ENCODE data around the gene NACA2. TPM values are rescaled to one million over a fixed set of nuclear protein-coding genes. Genes with fewer than 3 reads are reported as not detected.

The NACA2 gene
- total and polyA plus RNA-seq, 2 of the 13 experiments (the other 11 are each of a cell fraction or from before 2014, with no cell fraction given) = 0.21 TPM; not detected in 1

DNA sequence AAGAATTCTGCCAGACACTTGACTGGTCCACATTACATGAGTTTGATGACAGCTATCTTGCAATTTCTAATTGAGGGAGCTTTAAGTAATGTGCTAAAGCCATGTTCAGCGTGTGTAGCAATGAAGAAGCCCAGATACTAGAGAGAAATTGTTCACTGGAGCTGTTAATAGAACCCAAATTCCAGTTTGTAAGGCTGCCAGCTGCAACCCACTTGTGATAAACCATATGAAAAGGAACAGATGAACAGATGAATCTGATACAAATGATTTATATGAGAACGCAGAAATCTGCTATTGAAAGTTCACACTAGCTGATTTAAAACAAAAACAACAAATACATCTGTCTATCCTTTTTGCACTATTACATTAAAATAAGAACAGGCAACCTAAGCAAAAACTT, 6.2 kb downstream of the NACA2 start:
- Histone ChIP-seq H3K4me3 (replicated peaks in 1 of 3; ENCODE audit: insufficient read depth in 1 of 3, low read depth in 2 of 3, low read length in 3 of 3) (no peak overlapping the region), H3K9me3 (ENCODE audit: low read length) (no peaks in the 10 kb centered on the region), H3K27ac (ENCODE audit: extremely low read length, insufficient read depth, low read length) (no peak overlapping the region), H2AFZ (ENCODE audit: low read length) (no peak overlapping the region), H3K79me2 (ENCODE audit: insufficient read depth, low read length) (no peaks in the 10 kb centered on the region), H3K4me1 (ENCODE audit: insufficient read depth, low read length) (peaks cover 47% of the 10 kb centered on the region), H3K36me3 (replicated peaks in 1 of 2; ENCODE audit: control insufficient read depth in 1 of 2, insufficient read depth in 2 of 2, low read length in 2 of 2) (no peaks in the 10 kb centered on the region), H3K27me3 (ENCODE audit: control insufficient read depth in 1 of 2, insufficient read depth in 2 of 2, low read length in 2 of 2) (no peaks in the 10 kb centered on the region; a peak in 1 of 5 replicates), H4K20me1 (ENCODE audit: insufficient read depth, low read length) (no peaks in the 10 kb centered on the region), H3K9ac (ENCODE audit: insufficient read depth, low read depth, low read length) (no peak overlapping the region), H3K4me2 (ENCODE audit: low read depth, low read length) (no peak overlapping the region)
- WGBS (ENCODE audit: low lambda C conversion rate) = 86% methylated on average over 2 of the region's 2 CpGs
- DNase-seq (ENCODE audit: low spot score) (no peak), FAIRE-seq (no peak), ATAC-seq (no peak)
- in situ Hi-C loops (cut with HindIII; ENCODE audit: extremely low pct_ligation_motif_present, low pct_unique_long_range_greater_than_20kb) = loop anchor here (5.0 kb wide), 1 partner anchor 173 kb away; no protein-coding TSS in a partner anchor
- intact Hi-C loops (cut with micrococcal nuclease; ENCODE audit: unreplicated experiment) = loop anchor here (10.0 kb wide), 1 partner anchor 610 kb away; no protein-coding TSS in a partner anchor
- ChIA-PET CTCF (ENCODE audit: low intra/inter-chr PET ratio, low total read pairs) (interaction anchor here (3.9 kb wide), 1 partner anchor 173 kb away, joined by 30 read pairs; no protein-coding TSS in a partner anchor), POLR2A (no interaction called here)
- no TSS peak for BruUV-seq (replicated peaks)
- TF ChIP-seq SRY (CRISPR knock-in tag; IDR thresholded peaks at IDR 0.05) (no peak), ZNF83 (CRISPR knock-in tag; IDR thresholded peaks at IDR 0.05; ENCODE audit: borderline replicate concordance) (no peak), RBAK (CRISPR knock-in tag; IDR thresholded peaks at IDR 0.05) (no peak), ZNF337 (CRISPR knock-in tag; IDR thresholded peaks at IDR 0.05; ENCODE audit: borderline replicate concordance, low read depth) (no peak), MBD4 (IDR thresholded peaks at IDR 0.05; ENCODE audit: borderline replicate concordance, low read length) (no peak), ATM (IDR thresholded peaks at IDR 0.05; ENCODE audit: borderline replicate concordance) (no peak), ZNF678 (CRISPR knock-in tag; IDR thresholded peaks at IDR 0.05) (no peak), ZNF44 (CRISPR knock-in tag; IDR thresholded peaks at IDR 0.05) (no peak), ARID2 (CRISPR knock-in tag; IDR thresholded peaks at IDR 0.05; ENCODE audit: borderline replicate concordance) (no peak), ARNT2 (CRISPR knock-in tag; IDR thresholded peaks at IDR 0.05; ENCODE audit: low read depth) (no peak), YEATS4 (CRISPR knock-in tag; IDR thresholded peaks at IDR 0.05; ENCODE audit: borderline replicate concordance) (no peak), ZNF432 (CRISPR knock-in tag; IDR thresholded peaks at IDR 0.05; ENCODE audit: borderline replicate concordance) (no peak), ZNF792 (CRISPR knock-in tag; IDR thresholded peaks at IDR 0.05) (no peak), JDP2 (CRISPR knock-in tag; IDR thresholded peaks at IDR 0.05; ENCODE audit: borderline replicate concordance) (no peak)
- TF ChIP-seq, protein P1, sequence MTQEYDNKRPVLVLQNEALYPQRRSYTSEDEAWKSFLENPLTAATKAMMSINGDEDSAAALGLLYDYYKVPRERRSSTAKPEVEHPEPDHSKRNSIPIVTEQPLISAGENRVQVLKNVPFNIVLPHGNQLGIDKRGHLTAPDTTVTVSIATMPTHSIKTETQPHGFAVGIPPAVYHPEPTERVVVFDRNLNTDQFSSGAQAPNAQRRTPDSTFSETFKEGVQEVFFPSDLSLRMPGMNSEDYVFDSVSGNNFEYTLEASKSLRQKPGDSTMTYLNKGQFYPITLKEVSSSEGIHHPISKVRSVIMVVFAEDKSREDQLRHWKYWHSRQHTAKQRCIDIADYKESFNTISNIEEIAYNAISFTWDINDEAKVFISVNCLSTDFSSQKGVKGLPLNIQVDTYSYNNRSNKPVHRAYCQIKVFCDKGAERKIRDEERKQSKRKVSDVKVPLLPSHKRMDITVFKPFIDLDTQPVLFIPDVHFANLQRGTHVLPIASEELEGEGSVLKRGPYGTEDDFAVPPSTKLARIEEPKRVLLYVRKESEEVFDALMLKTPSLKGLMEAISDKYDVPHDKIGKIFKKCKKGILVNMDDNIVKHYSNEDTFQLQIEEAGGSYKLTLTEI (CRISPR knock-in tag; conservative IDR thresholded peaks at IDR 0.05) = no peak
- TF ChIP-seq, protein P2, sequence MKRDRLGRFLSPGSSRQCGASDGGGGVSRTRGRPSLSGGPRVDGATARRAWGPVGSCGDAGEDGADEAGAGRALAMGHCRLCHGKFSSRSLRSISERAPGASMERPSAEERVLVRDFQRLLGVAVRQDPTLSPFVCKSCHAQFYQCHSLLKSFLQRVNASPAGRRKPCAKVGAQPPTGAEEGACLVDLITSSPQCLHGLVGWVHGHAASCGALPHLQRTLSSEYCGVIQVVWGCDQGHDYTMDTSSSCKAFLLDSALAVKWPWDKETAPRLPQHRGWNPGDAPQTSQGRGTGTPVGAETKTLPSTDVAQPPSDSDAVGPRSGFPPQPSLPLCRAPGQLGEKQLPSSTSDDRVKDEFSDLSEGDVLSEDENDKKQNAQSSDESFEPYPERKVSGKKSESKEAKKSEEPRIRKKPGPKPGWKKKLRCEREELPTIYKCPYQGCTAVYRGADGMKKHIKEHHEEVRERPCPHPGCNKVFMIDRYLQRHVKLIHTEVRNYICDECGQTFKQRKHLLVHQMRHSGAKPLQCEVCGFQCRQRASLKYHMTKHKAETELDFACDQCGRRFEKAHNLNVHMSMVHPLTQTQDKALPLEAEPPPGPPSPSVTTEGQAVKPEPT (CRISPR knock-in tag; IDR thresholded peaks at IDR 0.05; ENCODE audit: low read depth) = no peak
- TF ChIP-seq, protein P3, sequence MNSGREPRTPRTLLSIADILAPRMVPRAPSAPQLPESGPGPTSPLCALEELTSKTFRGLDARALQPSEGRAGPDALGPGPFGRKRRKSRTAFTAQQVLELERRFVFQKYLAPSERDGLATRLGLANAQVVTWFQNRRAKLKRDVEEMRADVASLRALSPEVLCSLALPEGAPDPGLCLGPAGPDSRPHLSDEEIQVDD (CRISPR knock-in tag; IDR thresholded peaks at IDR 0.05; ENCODE audit: borderline replicate concordance) = no peak
- TF ChIP-seq, protein P4, sequence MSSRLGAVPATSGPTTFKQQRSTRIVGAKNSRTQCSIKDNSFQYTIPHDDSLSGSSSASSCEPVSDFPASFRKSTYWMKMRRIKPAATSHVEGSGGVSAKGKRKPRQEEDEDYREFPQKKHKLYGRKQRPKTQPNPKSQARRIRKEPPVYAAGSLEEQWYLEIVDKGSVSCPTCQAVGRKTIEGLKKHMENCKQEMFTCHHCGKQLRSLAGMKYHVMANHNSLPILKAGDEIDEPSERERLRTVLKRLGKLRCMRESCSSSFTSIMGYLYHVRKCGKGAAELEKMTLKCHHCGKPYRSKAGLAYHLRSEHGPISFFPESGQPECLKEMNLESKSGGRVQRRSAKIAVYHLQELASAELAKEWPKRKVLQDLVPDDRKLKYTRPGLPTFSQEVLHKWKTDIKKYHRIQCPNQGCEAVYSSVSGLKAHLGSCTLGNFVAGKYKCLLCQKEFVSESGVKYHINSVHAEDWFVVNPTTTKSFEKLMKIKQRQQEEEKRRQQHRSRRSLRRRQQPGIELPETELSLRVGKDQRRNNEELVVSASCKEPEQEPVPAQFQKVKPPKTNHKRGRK (CRISPR knock-in tag; IDR thresholded peaks at IDR 0.05) = no peak

Data from HepG2 (cell line).